K562 (cell line): Measurements from ENCODE around the gene FAM90A1. TPM values are rescaled to one million over a fixed set of nuclear protein-coding genes. Genes with fewer than 3 reads are reported as not detected.
"Not testable (repeated sequence)": the region's sequence is repeated elsewhere in the genome, so short reads cannot be mapped to it uniquely, and the experiment has no call there.

Source experiments
- ATAC-seq: fragments of 200-7000 bp; cut with Tn5 transposase; 3 replicates; pipeline ENCODE4 v1.9.1; 2020; ENCODE audit warnings: moderate library complexity
- BruUV-seq: library from RNA; stranded (reverse); fragments of 400-500 nt; replicated peaks from 2 replicates; lab custom pipeline; 2021; lab: Mats Ljungman, UMichigan
- CTCF ChIA-PET: fragments of 300-600 bp; formaldehyde crosslinking; extraction: SDS; loops from one replicate; lab custom pipeline; 2021; ENCODE audit warnings: low intra/inter-chr PET ratio; lab: Yijun Ruan, JAX
- POLR2A ChIA-PET: fragments of 300-600, 350-650 bp; sonication (Branson Sonifier 250); formaldehyde crosslinking; extraction: SDS; loops from one replicate; lab custom pipeline; 2021; ENCODE audit warnings: antibody characterized with exemption, inconsistent platforms; lab: Yijun Ruan, JAX
- DNase-seq, 4 experiments: peaks; one replicate each; pipeline versions ENCODE4 v3.0.0 to v3.0.0-alpha.2; 2011 to 2018; ENCODE audit warnings: low spot score in 3 of 4, mixed read lengths in 3 of 4; ENCODE audit errors: extremely low read depth in 1 of 4
- FAIRE-seq: peaks from 2 replicates; lab custom pipeline; 2011; peaks lifted over from hg19 to GRCh38; lab: Jason Lieb, UNC
- H2AFZ ChIP-seq: 2 replicates; pipeline ENCODE4 v1.6.0; 2011; ENCODE audit warnings: low read depth, low read length, control low read depth, inconsistent platforms
- H3K27ac ChIP-seq: fragments of 200-600 bp; 3 replicates; pipeline ENCODE4 v1.8.0; 2011; ENCODE audit warnings: low read depth, mild to moderate bottlenecking, control low read depth, inconsistent platforms, low read length, moderate library complexity, mixed read lengths; ENCODE audit errors: extremely low read depth
- H3K27me3 ChIP-seq, 2 experiments: fragments of 300-600 bp in 1 of 2; 2 replicates in 1 of 2; 3 replicates in 1 of 2; pipeline versions ENCODE4 v1.6.0 to v1.8.0; 2011; ENCODE audit warnings: inconsistent platforms in 2 of 2, low read length in 2 of 2, mild to moderate bottlenecking in 1 of 2, mixed read lengths in 1 of 2, moderate library complexity in 1 of 2; ENCODE audit not compliant: control insufficient read depth in 2 of 2, insufficient read depth in 2 of 2
- H3K36me3 ChIP-seq: fragments of 300-600 bp; 3 replicates; pipeline ENCODE4 v1.8.0; 2011; ENCODE audit warnings: mild to moderate bottlenecking, low read length, inconsistent platforms; ENCODE audit not compliant: control insufficient read depth, insufficient read depth
- H3K4me1 ChIP-seq, 2 experiments: fragments of 200-600 bp in 1 of 2; replicated peaks in 1 of 2; 2 replicates in 1 of 2; 3 replicates in 1 of 2; pipeline versions ENCODE4 v1.5.1 to v1.8.0; 2011; ENCODE audit warnings: inconsistent platforms in 2 of 2, low read length in 2 of 2, mild to moderate bottlenecking in 1 of 2, mixed read lengths in 1 of 2, moderate library complexity in 1 of 2; ENCODE audit not compliant: control insufficient read depth in 2 of 2, insufficient read depth in 2 of 2
- H3K4me2 ChIP-seq: 2 replicates; pipeline ENCODE4 v1.6.1; 2011; ENCODE audit warnings: low read length, control low read depth, inconsistent platforms, mixed read lengths; ENCODE audit not compliant: insufficient read depth
- H3K4me3 ChIP-seq: fragments of 200-600 bp; sonication (generic), shearing (Covaris generic); 2 replicates; pipeline ENCODE4 v1.5.1; 2016; ENCODE audit warnings: control low read depth, inconsistent platforms
- H3K79me2 ChIP-seq: fragments of 200-600 bp; 3 replicates; pipeline ENCODE4 v1.8.0; 2011; ENCODE audit warnings: low read length, inconsistent platforms; ENCODE audit not compliant: control insufficient read depth, insufficient read depth
- H3K9ac ChIP-seq, 2 experiments: 2 replicates each; pipeline versions ENCODE4 v1.6.0 to v1.6.1; 2011; ENCODE audit warnings: low read depth in 2 of 2, low read length in 2 of 2, control low read depth in 1 of 2, inconsistent platforms in 1 of 2, mild to moderate bottlenecking in 1 of 2, mixed read lengths in 1 of 2; ENCODE audit not compliant: insufficient read depth in 1 of 2
- H3K9me1 ChIP-seq: one replicate; pipeline ENCODE4 v1.6.0; 2011; ENCODE audit warnings: inconsistent platforms, mild to moderate bottlenecking, low read length, moderate library complexity; ENCODE audit not compliant: control insufficient read depth, insufficient read depth
- H3K9me3 ChIP-seq: replicated peaks from 2 replicates; pipeline ENCODE4 v1.5.1; 2011; ENCODE audit warnings: low read depth, low read length, inconsistent platforms; ENCODE audit not compliant: control insufficient read depth, insufficient read depth
- H4K20me1 ChIP-seq: replicated peaks from 2 replicates; pipeline ENCODE4 v1.6.1; 2011; ENCODE audit warnings: low read length, inconsistent platforms, mixed read lengths; ENCODE audit not compliant: control insufficient read depth, insufficient read depth
- ASH1L ChIP-seq: fragments of 450-650 bp; IDR thresholded peaks from 2 replicates; pipeline ENCODE4 v1.6.1; 2018; ENCODE audit warnings: borderline replicate concordance, mild to moderate bottlenecking, low read depth; ENCODE audit not compliant: partially characterized antibody
- NCOA1 ChIP-seq: fragments of 450-650 bp; IDR thresholded peaks from 2 replicates; pipeline ENCODE4 v1.6.1; 2016; ENCODE audit warnings: low read depth
- SUPT5H ChIP-seq: fragments of 450-650 bp; IDR thresholded peaks from 2 replicates; pipeline ENCODE4 v1.6.1; 2016
- ZNF124 ChIP-seq: sonication (generic); formaldehyde crosslinking; IDR thresholded peaks from 2 replicates; pipeline ENCODE4 v1.8.1; 2022; ENCODE audit warnings: missing genetic modification reagents
- WGBS: fragments of 100-300 bp; shearing (Covaris generic); methylation state at CpG from one replicate; pipeline ENCODE4 v1.1.6; 2016; ENCODE audit warnings: low coverage, mixed read lengths; ENCODE audit not compliant: insufficient coverage; ENCODE audit errors: missing lambda C conversion rate; 5-methylcytosine and 5-hydroxymethylcytosine counted together
- in situ Hi-C: fragments of 300-500 bp; cut with MboI; formaldehyde crosslinking; loops from 4 replicates; pipeline ENCODE4 v1.15.0; 2018; ENCODE audit warnings: inconsistent platforms, mixed read lengths
- intact Hi-C: fragments of 100-400 bp; cut with micrococcal nuclease; formaldehyde crosslinking; loops from 2 replicates; pipeline ENCODE4 v1.14.2; 2022
- polyA plus RNA-seq, 8 experiments: library from polyadenylated mRNA; depleted of rRNA in 4 of 8; stranded (reverse) in 5 of 8; unstranded in 3 of 8; fragments of >200 nt; fragmentation: Nextera tagmentation in 2 of 8; fragmentation: Illumina TruSeq in 1 of 8; extraction: Ambion mirVana in 2 of 8; extraction: Trizol in 1 of 8; gene quantifications; 2 replicates each; pipeline versions ENCODE4 v1.2.1 to v1.2.3, GENCODE V29; 2011 to 2014; ENCODE audit warnings: inconsistent platforms in 1 of 8, missing spikeins in 1 of 8
- total RNA-seq, 7 experiments: library from RNA; depleted of rRNA in 6 of 7; stranded (reverse); fragments of >200 nt in 6 of 7; fragmentation: Illumina TruSeq in 2 of 7; extraction: Trizol in 2 of 7; gene quantifications; 2 replicates each; pipeline versions ENCODE4 v1.2.1 to v1.2.3, GENCODE V29; 2011 to 2021; ENCODE audit warnings: low replicate concordance in 1 of 7
- TF ChIP-seq, protein P1 (sequence below): fragments of 250-450 bp; sonication (Bioruptor Pico); IDR thresholded peaks from 2 replicates; pipeline ENCODE4 v1.5.1; 2021; ENCODE audit warnings: mild to moderate bottlenecking

Gene FAM90A1
- total and polyA plus RNA-seq, 9 of the 15 experiments (the other 6 are each of a cell fraction or from before 2014, with no cell fraction given), result 0.01 to 0.16 (median 0.04) TPM; not detected in 4

DNA sequence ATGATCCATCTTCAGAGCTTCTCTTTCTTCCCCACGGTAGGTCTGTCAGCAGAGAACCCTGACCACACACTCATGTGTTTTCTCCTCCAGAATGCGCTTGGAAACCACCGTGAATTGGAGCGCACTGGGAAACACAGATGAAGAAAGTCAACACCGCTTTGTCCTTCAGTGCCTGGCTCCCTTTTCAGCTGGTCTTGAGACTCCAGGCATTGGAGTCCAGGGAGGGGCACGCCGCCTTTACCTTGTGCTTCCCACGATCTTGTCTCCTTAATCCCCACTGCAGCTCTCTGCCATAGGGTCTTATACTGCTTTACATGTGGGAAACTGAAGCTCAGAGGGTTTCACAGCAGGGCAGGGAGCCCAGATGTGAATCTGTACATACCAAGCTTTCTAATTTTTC lies 1.1 kb downstream of the FAM90A1 start (continued):
- TF ChIP-seq, protein P1, sequence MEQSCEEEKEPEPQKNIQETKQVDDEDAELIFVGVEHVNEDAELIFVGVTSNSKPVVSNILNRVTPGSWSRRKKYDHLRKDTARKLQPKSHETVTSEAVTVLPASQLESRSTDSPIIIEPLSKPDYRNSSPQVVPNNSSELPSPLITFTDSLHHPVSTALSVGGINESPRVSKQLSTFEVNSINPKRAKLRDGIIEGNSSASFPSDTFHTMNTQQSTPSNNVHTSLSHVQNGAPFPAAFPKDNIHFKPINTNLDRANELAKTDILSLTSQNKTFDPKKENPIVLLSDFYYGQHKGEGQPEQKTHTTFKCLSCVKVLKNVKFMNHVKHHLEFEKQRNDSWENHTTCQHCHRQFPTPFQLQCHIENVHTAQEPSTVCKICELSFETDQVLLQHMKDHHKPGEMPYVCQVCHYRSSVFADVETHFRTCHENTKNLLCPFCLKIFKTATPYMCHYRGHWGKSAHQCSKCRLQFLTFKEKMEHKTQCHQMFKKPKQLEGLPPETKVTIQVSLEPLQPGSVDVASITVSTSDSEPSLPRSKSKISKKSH (CRISPR knock-in tag), result no peak
- TF ChIP-seq NCOA1 (no peak), ASH1L (no peak), SUPT5H (no peak), ZNF124 (CRISPR knock-in tag) (no peak)
- TF ChIP-seq, all 486 proteins: peak for 0

DNA sequence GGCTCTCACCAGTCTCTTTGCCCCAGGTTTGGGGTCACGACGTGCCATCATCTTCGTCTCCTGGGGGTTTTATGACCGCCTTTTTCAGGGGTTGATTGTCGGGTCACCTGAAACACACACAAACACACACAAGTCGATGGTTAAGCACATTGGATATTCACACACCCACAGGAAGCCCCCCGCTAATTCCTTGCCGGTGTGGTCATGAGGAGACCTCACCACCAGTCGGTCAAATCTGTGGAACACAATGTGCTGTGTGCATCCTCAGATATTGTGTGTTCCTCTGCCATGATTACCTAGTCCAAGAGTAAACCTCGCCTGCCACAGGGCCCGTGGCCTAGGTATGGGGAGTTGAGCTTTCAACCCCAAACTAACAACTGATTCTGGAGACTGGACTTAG lies 2.6 kb downstream of the FAM90A1 start:
- H3K27me3 ChIP-seq, result peaks cover 3 to 19% of the 10 kb centered on the region in 2 experiments; a peak in 2 of 5 replicates
- POLR2A ChIA-PET, H4K20me1 ChIP-seq, H3K27ac ChIP-seq, H3K79me2 ChIP-seq, CTCF ChIA-PET, H3K9ac ChIP-seq, H3K9me1 ChIP-seq, H3K4me3 ChIP-seq, ATAC-seq, H3K4me2 ChIP-seq, DNase-seq, FAIRE-seq, H2AFZ ChIP-seq, H3K9me3 ChIP-seq, H3K36me3 ChIP-seq, intact Hi-C loops, BruUV-seq: not testable (repeated sequence)
- peaks cover 2 to 13% of the 10 kb centered on the region in 2 experiments; a peak in 2 of 5 replicates for H3K4me1 ChIP-seq
- 56% methylated on average over 9 of the region's 11 CpGs for WGBS
- in situ Hi-C loops, result loop anchor here (5.0 kb wide), 1 partner anchor 122 kb away; no protein-coding TSS in a partner anchor

DNA sequence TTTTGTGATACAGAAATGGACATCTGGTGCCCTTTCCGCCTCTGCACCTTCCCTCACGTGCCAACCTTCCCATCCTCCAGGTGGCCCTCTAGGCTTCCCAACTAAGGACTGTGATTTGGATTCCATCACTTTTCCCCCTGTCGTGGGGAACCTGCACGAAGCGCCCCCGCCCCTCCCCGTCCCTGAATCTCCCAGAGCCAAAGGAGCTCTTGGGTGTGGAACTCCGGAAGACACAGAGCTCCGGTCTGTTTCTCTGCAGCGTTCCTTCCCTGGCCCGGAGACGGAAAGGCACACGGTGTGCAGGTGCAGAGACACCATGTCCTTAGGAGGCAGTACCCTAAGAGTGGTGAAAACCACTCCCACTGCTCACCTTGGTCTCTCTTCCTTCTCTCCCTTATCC lies 3.8 kb downstream of the FAM90A1 start:
- H3K79me2 ChIP-seq, H3K4me3 ChIP-seq, ATAC-seq, H3K9me1 ChIP-seq, H3K36me3 ChIP-seq, H2AFZ ChIP-seq, in situ Hi-C loops, BruUV-seq, CTCF ChIA-PET, FAIRE-seq, intact Hi-C loops, POLR2A ChIA-PET, H3K4me2 ChIP-seq, H4K20me1 ChIP-seq, H3K9me3 ChIP-seq, H3K9ac ChIP-seq, H3K27ac ChIP-seq, DNase-seq: not testable (repeated sequence)
- H3K27me3 ChIP-seq, result peaks cover 6 to 26% of the 10 kb centered on the region in 2 experiments; a peak in 3 of 5 replicates
- 39% methylated on average over 11 of the region's 13 CpGs for WGBS
- H3K4me1 ChIP-seq, result peaks cover 2 to 13% of the 10 kb centered on the region in 2 experiments; a peak in 2 of 5 replicates
